Left lung (tissue), 10 donors: ENCODE measurements around the gene FCN1. TPM values are rescaled to one million over a fixed set of nuclear protein-coding genes. Genes with fewer than 3 reads are reported as not detected.
A peak's percentile ranks its signal among the peaks of the same experiment; 100 is the strongest.

Experiments used
- ATAC-seq: fragments of 200-7000 bp; cut with Tn5 transposase; one replicate; pipeline ENCODE4 v1.9.1; 2020; ENCODE audit warnings: moderate library complexity
- DNase-seq, 4 donors: peaks; one replicate each; pipeline ENCODE4 v3.0.0-alpha.2; 2013 to 2020
- H3K27ac ChIP-seq, 2 donors: fragments of 200-600 bp; sonication (generic) in 1 of 2; one replicate each; pipeline versions ENCODE4 v1.5.0 to v1.8.0; 2020 to 2021
- H3K27me3 ChIP-seq, 2 donors: fragments of 200-600 bp; sonication (generic) in 1 of 2; one replicate each; pipeline versions ENCODE4 v1.5.0 to v1.8.0; 2020 to 2021
- H3K36me3 ChIP-seq, 2 donors: fragments of 200-600 bp; sonication (generic) in 1 of 2; one replicate each; pipeline versions ENCODE4 v1.5.0 to v1.8.0; 2020 to 2021
- H3K4me1 ChIP-seq, 2 donors: fragments of 200-600 bp; one replicate each; pipeline ENCODE4 v1.8.0; 2021
- H3K4me3 ChIP-seq, 2 donors: fragments of 200-600 bp; sonication (generic) in 1 of 2; one replicate each; pipeline versions ENCODE4 v1.5.0 to v1.8.0; 2020 to 2021; ENCODE audit warnings: mild to moderate bottlenecking in 1 of 2
- H3K9me3 ChIP-seq, 2 donors: fragments of 200-600 bp; sonication (generic) in 1 of 2; one replicate each; pipeline versions ENCODE4 v1.5.0 to v1.8.0; 2020 to 2021
- intact Hi-C, 2 donors: fragments of 100-400 bp; cut with DNase I; formaldehyde crosslinking; loops; one replicate each; pipeline versions ENCODE4 v1.11.2 to v1.14.2; 2022
- polyA plus RNA-seq, 6 donors: library from polyadenylated mRNA; unstranded; fragments of 120-200 nt; gene quantifications; one replicate each; pipeline ENCODE4 v1.2.1, GENCODE V29; 2013; ENCODE audit not compliant: insufficient read length in 6 of 6
- total RNA-seq, 2 donors: library from RNA; stranded (reverse); fragmentation: NEBNext Ultra II Directional; extraction: Animal tissue kit (Norgen Biotek cat#: 25700); gene quantifications; one replicate each; pipeline ENCODE4 v1.2.1, GENCODE V29; 2021
- TF ChIP-seq, protein P1 (sequence below), 2 donors: fragments of 200-600 bp; sonication (generic) in 1 of 2; IDR thresholded peaks; one replicate each; pipeline versions ENCODE4 v1.5.0 to v1.8.0; 2021; ENCODE audit warnings: antibody characterized with exemption in 2 of 2
- donor health status: DM: no; HTN: yes; CAD: no.
- donor health status: DM: no; HTN: no; CAD: no.

Gene FCN1
- total and polyA plus RNA-seq, 8 donors = 3.4 to 72.1 (median 5.7) TPM

DNA sequence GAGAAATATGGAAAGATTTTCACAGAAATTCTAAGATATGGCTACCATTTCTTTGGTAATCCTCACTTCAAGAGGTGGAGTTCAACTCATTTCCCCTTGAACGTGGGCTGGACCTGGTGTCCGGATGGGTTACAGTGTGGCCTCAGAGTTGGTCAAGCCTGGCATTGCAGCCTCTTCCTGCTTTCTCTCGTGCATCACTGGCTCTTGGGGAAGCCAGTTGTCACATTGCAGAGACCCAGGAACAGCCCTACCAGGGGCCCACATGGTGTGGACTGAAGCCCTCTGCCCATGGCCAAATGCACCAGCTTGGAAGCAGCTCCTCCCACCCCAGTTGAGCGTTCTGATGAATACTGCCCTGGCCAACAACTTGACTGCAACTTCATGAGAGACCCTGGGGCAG lies 47.7 kb upstream of the FCN1 start:
- intact Hi-C loops = no loop called here
- Histone ChIP-seq H3K27me3 (peaks cover 8 to 56% of the 10 kb centered on the region in 2 donors), H3K36me3 (no peaks in the 10 kb centered on the region), H3K27ac (no peak overlapping the region), H3K4me3 (no peak overlapping the region), H3K9me3 (no peaks in the 10 kb centered on the region), H3K4me1 (no peaks in the 10 kb centered on the region)
- TF ChIP-seq, protein P1, sequence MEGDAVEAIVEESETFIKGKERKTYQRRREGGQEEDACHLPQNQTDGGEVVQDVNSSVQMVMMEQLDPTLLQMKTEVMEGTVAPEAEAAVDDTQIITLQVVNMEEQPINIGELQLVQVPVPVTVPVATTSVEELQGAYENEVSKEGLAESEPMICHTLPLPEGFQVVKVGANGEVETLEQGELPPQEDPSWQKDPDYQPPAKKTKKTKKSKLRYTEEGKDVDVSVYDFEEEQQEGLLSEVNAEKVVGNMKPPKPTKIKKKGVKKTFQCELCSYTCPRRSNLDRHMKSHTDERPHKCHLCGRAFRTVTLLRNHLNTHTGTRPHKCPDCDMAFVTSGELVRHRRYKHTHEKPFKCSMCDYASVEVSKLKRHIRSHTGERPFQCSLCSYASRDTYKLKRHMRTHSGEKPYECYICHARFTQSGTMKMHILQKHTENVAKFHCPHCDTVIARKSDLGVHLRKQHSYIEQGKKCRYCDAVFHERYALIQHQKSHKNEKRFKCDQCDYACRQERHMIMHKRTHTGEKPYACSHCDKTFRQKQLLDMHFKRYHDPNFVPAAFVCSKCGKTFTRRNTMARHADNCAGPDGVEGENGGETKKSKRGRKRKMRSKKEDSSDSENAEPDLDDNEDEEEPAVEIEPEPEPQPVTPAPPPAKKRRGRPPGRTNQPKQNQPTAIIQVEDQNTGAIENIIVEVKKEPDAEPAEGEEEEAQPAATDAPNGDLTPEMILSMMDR (IDR thresholded peaks at IDR 0.05) = no peak
- ATAC-seq = no peak
- DNase-seq = peak in 2 of 4 donors; percentile 30 to 32

DNA sequence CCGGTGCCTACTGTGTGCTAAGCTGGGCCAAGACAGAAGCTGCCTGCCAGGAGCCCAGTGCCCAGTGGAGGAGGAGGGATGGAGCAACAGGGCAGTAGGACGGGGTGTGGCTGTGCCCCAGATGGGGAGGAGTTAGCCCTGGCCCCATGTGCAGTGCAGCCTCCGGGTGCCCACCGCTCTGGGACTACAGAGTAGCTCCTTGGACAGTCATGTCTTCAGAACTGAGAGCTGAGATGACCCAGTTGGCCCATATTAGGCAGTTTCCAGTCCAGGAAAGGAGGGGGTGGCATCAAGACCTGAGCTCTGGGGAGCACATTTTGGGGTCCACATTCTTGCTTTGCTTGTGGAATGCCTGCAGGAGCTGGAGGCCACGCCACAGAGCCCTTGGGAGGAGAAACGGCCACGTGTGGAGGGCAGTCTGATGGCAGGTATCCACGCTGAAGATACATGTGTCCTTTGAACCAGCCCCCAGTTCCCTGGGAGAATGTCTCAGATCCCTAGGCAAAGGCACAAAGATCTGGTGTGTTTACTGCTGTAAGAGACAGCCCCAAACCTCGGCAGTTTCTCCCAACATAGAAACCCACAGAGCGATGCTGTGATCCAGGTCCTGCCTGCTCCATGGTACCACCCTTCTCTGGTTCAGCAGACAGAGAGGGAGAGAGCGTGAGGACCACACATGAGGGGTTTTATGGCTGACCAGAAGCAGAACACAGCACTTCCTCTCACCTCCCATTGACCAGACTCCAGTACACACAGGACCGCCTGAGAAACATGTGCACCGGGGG lies 46.8 kb upstream of the FCN1 start:
- H3K27me3 ChIP-seq = peaks cover 8 to 49% of the 10 kb centered on the region in 2 donors
- no peak overlapping the region for H3K27ac ChIP-seq
- peak in 2 of 4 donors; percentile 19 to 31 for DNase-seq
- intact Hi-C loops = no loop called here
- H3K36me3 ChIP-seq = no peaks in the 10 kb centered on the region
- TF ChIP-seq, protein P1 (IDR thresholded peaks at IDR 0.05) = no peak
- no peaks in the 10 kb centered on the region for H3K4me1 ChIP-seq
- H3K4me3 ChIP-seq = no peak overlapping the region
- no peak for ATAC-seq
- no peaks in the 10 kb centered on the region for H3K9me3 ChIP-seq

DNA sequence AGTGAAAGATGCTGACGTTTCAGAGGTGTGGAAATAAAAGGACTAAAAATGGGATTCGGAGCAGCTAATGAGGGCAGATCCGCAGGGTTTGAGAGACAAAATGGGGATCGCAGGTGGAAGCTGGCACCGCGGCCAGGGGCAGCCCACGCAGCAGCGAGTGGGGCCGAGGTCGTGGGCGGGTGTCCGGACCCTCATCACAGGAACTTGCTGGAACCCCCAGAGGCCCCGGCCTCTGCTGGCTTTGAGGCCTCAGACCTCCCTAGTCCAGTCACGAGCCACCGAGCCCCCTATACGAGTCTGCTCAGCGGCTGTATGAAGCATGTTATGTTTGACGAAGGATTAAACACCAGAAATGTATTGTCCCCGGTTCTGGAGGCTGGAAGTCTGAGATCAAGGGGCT lies 45.8 kb upstream of the FCN1 start:
- Histone ChIP-seq H3K9me3 (no peaks in the 10 kb centered on the region), H3K27me3 (peaks cover 0 to 40% of the 10 kb centered on the region in 2 donors), H3K4me1 (no peaks in the 10 kb centered on the region), H3K36me3 (no peaks in the 10 kb centered on the region), H3K27ac (no peak overlapping the region), H3K4me3 (no peak overlapping the region)
- TF ChIP-seq, protein P1 (IDR thresholded peaks at IDR 0.05) = no peak
- DNase-seq = peak in 2 of 4 donors; percentile 16 to 55
- no peak for ATAC-seq
- intact Hi-C loops = no loop called here

DNA sequence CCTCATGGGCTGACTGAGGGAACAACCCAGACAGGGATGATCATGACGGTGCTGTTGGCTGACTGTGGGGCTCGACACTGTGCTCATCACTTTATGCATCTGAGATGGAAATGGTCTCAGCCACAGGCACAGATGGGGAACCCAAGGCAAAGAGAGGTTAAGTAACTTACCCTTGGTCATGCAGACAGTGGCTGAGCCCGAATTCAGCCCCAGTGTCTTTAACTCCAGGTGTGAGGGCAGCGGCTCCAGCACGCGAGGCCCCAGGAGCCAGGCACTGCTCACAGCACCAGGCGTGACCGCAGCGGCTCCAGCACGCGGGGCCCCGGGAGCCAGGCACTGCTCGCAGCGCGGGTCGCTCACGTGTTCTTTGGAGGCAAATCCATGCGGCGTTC lies 45.3 kb upstream of the FCN1 start:
- Histone ChIP-seq H3K4me3 (no peak overlapping the region), H3K4me1 (no peaks in the 10 kb centered on the region), H3K9me3 (no peaks in the 10 kb centered on the region), H3K27me3 (peaks cover 0 to 34% of the 10 kb centered on the region in 2 donors), H3K27ac (no peak overlapping the region), H3K36me3 (no peaks in the 10 kb centered on the region)
- ATAC-seq (no peak), DNase-seq (peak in 2 of 4 donors; percentile 20 to 60)
- intact Hi-C loops = no loop called here
- TF ChIP-seq, protein P1 (IDR thresholded peaks at IDR 0.05) = no peak

DNA sequence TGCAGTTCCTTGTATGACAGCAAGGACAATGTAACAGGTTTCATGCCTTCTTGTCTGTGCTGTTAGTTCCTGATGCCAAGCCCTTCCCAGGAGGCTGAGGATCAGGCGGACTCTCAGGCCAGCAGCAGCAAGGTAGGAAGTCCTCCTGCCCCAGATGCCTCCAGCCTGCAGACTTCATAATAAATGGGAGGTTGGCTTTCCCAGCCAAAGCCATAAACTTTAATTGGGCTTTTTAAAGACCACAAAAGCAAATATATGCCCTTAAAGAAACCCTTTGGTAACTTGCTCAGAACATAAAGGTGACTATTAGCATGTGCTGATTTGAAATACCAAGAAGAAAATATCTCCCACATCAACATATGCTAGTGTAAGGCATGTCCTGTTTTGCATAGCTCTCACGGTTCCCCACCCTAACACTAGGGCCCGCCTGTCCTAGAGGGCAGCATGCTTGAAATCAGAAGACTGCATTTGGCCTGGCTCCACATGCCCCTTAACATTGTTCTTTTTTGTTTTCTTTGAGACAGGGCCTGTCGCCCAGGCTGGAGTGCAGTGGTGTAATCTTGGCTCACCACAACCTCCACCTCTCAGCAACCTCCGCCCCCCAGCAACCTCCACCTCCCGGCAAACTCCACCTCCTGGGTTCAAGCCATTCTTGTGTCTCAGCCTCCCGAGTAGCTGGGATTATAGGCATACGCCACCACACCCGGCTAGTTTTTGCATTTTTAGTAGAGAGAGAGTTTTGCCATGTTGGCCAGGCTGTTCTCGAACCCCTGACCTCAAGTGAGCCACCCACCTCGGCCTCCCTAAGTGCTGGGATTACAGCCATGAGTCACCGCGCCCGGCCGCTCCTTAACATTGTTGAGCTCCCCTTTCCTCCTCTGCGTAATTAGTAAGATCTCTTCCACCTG lies 44.6 kb upstream of the FCN1 start:
- H3K4me1 ChIP-seq = no peaks in the 10 kb centered on the region
- H3K9me3 ChIP-seq = no peaks in the 10 kb centered on the region
- peaks cover 0 to 28% of the 10 kb centered on the region in 2 donors for H3K27me3 ChIP-seq
- H3K4me3 ChIP-seq = no peak overlapping the region
- H3K36me3 ChIP-seq = no peaks in the 10 kb centered on the region
- ATAC-seq (peak; percentile 45), DNase-seq (peak in 2 of 4 donors; percentile 30 to 57)
- intact Hi-C loops = no loop called here
- no peak overlapping the region for H3K27ac ChIP-seq
- TF ChIP-seq, protein P1 (IDR thresholded peaks at IDR 0.05) = no peak
